CD4-positive, alpha-beta T cell treated with Interleukin-17A for 4 hours (primary cell): Measurements from ENCODE around the gene KIR2DL1.
"Not testable (repeated sequence)": the region's sequence is repeated elsewhere in the genome, so short reads cannot be mapped to it uniquely, and the experiment has no call there.

Experiments used
- DNase-seq: peaks from one replicate; pipeline ENCODE4 v3.0.0-alpha.2; 2020; ENCODE audit warnings: mixed read lengths

Gene KIR2DL1

GRCh38 chr19:54769646-54770045, at the start of gene KIR2DL1:
TSS of gene KIR2DL1 (plus strand) at chr19:54769793. CDS start at chr19:54769851, 58 bp downstream.
- not testable (repeated sequence) for DNase-seq

- DNase-seq = no peak
These were observed 45.5 kb upstream of the KIR2DL1 start, which contains the start of gene KIR3DL3 for GRCh38 chr19:54724142-54724541. TSS of gene KIR3DL3 (plus strand) at chr19:54724442. CDS start at chr19:54724497, 55 bp downstream.

GRCh38 chr19:54724644-54725043, 44.9 kb upstream of the KIR2DL1 start:
- no peak for DNase-seq

GRCh38 chr19:54725321-54725720, 44.3 kb upstream of the KIR2DL1 start:
- DNase-seq = no peak

- no peak for DNase-seq
These were observed 42.0 kb upstream of the KIR2DL1 start for GRCh38 chr19:54727562-54727961.

GRCh38 chr19:54728167-54728566, 41.4 kb upstream of the KIR2DL1 start:
- DNase-seq = no peak

- no peak for DNase-seq
These were observed 40.0 kb upstream of the KIR2DL1 start for GRCh38 chr19:54729416-54730188.

- no peak for DNase-seq
These were observed 38.4 kb upstream of the KIR2DL1 start for GRCh38 chr19:54731191-54731590.

GRCh38 chr19:54738306-54738705, 31.3 kb upstream of the KIR2DL1 start, which contains the start of gene KIR2DL3:
TSS of gene KIR2DL3 (plus strand) at chr19:54738513. CDS start at chr19:54738546, 33 bp downstream.
- not testable (repeated sequence) for DNase-seq

GRCh38 chr19:54738715-54739114, 30.9 kb upstream of the KIR2DL1 start:
- DNase-seq = no peak

GRCh38 chr19:54739587-54740497, 29.8 kb upstream of the KIR2DL1 start:
- no peak for DNase-seq

- not testable (repeated sequence) for DNase-seq
These were observed 27.6 kb upstream of the KIR2DL1 start for GRCh38 chr19:54741950-54742349.

- DNase-seq = not testable (repeated sequence)
These were observed 25.5 kb upstream of the KIR2DL1 start for GRCh38 chr19:54744080-54744479.

GRCh38 chr19:54747614-54748322, 21.8 kb upstream of the KIR2DL1 start:
- not testable (repeated sequence) for DNase-seq

- not testable (repeated sequence) for DNase-seq
These were observed 19.3 kb upstream of the KIR2DL1 start for GRCh38 chr19:54750276-54750675.

GRCh38 chr19:54756204-54757110, 13.1 kb upstream of the KIR2DL1 start:
- not testable (repeated sequence) for DNase-seq

GRCh38 chr19:54758577-54758976, 11.0 kb upstream of the KIR2DL1 start:
- DNase-seq = not testable (repeated sequence)

- DNase-seq = not testable (repeated sequence)
These were observed 5.4 kb upstream of the KIR2DL1 start for GRCh38 chr19:54764219-54764618.

- not testable (repeated sequence) for DNase-seq
These were observed 3.1 kb upstream of the KIR2DL1 start for GRCh38 chr19:54766464-54766863.

- not testable (repeated sequence) for DNase-seq
These were observed 918 bp downstream of the KIR2DL1 start for GRCh38 chr19:54770511-54770910.
